ENCODE results near the gene XPNPEP1. TPM values are rescaled to one million over a fixed set of nuclear protein-coding genes. Genes with fewer than 3 reads are reported as not detected.

XPNPEP1 gene
- total RNA-seq, 2 donors from 2014 or later, result 98.8 to 99.9 TPM

DNA sequence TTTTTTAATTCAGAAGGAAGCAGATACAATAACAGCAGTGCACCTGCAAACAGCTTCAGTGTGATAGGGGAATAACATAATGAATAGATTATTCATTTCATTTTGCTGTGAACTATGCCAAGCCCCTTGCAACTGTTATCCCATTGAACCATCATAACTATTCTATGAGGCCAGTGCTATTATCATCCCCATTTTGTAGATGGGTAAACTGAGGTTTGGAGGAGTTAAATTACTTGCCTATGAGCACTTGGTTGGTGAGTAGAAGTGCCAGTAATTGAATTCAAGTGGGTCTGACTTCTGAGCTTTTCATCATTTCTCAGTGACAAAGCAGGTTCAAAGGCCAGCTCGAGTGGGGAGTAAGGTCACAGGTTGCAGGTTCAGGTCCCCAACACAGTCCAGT is 16.8 kb upstream of the XPNPEP1 start:
- Mint-ChIP-seq H3K27me3 (peaks cover 0 to 2% of the 10 kb centered on the region in 2 donors), H3K4me1 (ENCODE audit: low read depth in 2 of 2) (peaks cover 14 to 26% of the 10 kb centered on the region in 2 donors), H3K36me3 (no peaks in the 10 kb centered on the region), H3K27ac (no peak overlapping the region), H3K4me3 (no peak overlapping the region), H3K9me3 (no peaks in the 10 kb centered on the region)
- DNase-seq (ENCODE audit: low spot score), result no peak
- ATAC-seq, result no peak

DNA sequence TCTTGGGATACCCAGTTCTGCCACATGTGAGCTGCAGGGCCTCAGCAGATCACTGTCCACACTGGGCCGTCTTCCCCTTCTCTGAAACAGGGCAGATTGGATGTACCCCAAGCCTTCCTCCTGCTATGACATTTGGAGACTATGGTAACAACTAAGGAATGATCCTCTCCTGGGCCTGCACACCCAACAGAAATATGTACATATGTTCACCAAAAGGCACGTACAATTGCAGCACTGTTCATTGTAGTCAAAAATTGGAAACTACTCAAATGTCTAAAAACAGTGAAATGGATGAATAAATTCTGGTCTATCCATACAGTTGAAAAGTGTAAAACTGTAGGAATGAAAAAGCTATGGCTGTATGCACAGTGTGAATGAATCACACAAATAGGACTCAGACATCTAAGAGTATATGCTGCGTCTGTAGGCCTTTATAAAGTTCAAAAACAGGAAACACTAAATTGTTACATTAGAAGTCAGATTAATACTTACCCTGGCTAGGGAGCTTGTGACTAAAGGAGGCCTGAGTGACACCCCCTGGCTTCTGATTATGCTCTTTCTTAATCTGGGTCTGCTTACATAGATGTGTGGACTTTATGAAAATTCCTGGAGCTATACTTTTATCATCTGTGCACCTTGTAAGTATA is 16.1 kb upstream of the XPNPEP1 start:
- Mint-ChIP-seq H3K27me3 (peaks cover 0 to 2% of the 10 kb centered on the region in 2 donors), H3K4me1 (ENCODE audit: low read depth in 2 of 2) (peaks cover 18 to 30% of the 10 kb centered on the region in 2 donors), H3K36me3 (no peaks in the 10 kb centered on the region), H3K4me3 (no peak overlapping the region), H3K27ac (no peak overlapping the region), H3K9me3 (no peaks in the 10 kb centered on the region)
- ATAC-seq, result no peak
- no peak for DNase-seq (ENCODE audit: low spot score)

GRCh38 chr10:109937460-109938065 is 14.3 kb upstream of the XPNPEP1 start:
- Mint-ChIP-seq H3K9me3 (no peaks in the 10 kb centered on the region), H3K4me1 (ENCODE audit: low read depth in 2 of 2) (peaks cover 23 to 41% of the 10 kb centered on the region in 2 donors), H3K4me3 (no peak overlapping the region), H3K27ac (peak overlapping the region; percentile 13 to 24), H3K27me3 (peaks cover 0 to 2% of the 10 kb centered on the region in 2 donors), H3K36me3 (no peaks in the 10 kb centered on the region)
- ATAC-seq, result no peak
- DNase-seq (ENCODE audit: low spot score), result no peak

- peaks cover 0 to 5% of the 10 kb centered on the region in 2 donors for H3K27me3 Mint-ChIP-seq
- H3K4me1 Mint-ChIP-seq (ENCODE audit: low read depth in 2 of 2), result peaks cover 27 to 41% of the 10 kb centered on the region in 2 donors
These were observed 11.9 kb upstream of the XPNPEP1 start for GRCh38 chr10:109934958-109935793.

GRCh38 chr10:109933984-109934565 is 10.8 kb upstream of the XPNPEP1 start:
- H3K9me3 Mint-ChIP-seq, result no peaks in the 10 kb centered on the region
- ATAC-seq, result peak; percentile 84 to 86
- H3K27me3 Mint-ChIP-seq, result peaks cover 0 to 5% of the 10 kb centered on the region in 2 donors
- peak overlapping the region in 1 of 2 donors; percentile 41 for H3K27ac Mint-ChIP-seq
- no peaks in the 10 kb centered on the region for H3K36me3 Mint-ChIP-seq
- peak; percentile 69 for DNase-seq (ENCODE audit: low spot score)
- H3K4me1 Mint-ChIP-seq (ENCODE audit: low read depth in 2 of 2), result peaks cover 27 to 41% of the 10 kb centered on the region in 2 donors
- peak overlapping the region; percentile 23 for H3K4me3 Mint-ChIP-seq

More at GRCh38 chr10:109934958-109935793, 11.9 kb upstream of the XPNPEP1 start:
- Mint-ChIP-seq H3K36me3 (no peaks in the 10 kb centered on the region), H3K9me3 (no peaks in the 10 kb centered on the region), H3K27ac (peak overlapping the region; percentile 50 to 78), H3K4me3 (peak overlapping the region; percentile 36)
- DNase-seq (ENCODE audit: low spot score), result no peak
- ATAC-seq, result no peak

GRCh38 chr10:109932968-109933367 is 9.7 kb upstream of the XPNPEP1 start:
- Mint-ChIP-seq H3K36me3 (no peaks in the 10 kb centered on the region), H3K9me3 (no peaks in the 10 kb centered on the region), H3K4me3 (no peak overlapping the region), H3K4me1 (ENCODE audit: low read depth in 2 of 2) (peaks cover 27 to 33% of the 10 kb centered on the region in 2 donors), H3K27ac (no peak overlapping the region), H3K27me3 (peaks cover 0 to 3% of the 10 kb centered on the region in 2 donors)
- ATAC-seq (no peak), DNase-seq (ENCODE audit: low spot score) (no peak)

DNA sequence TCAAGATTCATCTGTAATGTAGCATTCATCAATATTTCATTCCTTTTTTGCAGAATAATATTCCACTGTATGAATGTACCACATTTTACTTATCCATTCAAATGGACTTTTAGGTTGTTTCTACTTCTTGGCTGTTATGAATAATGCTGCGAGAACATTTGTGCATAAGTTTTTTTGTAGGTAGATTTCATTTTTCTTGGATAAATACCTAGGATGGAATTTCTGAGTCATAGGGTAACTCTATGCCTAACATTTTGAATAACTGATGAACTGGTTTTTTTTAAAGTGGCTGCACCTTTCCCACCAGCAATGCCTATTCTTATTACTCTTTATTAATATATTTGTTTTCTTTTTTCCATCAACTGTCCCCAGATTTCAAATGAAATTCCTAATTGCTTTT is 9.1 kb upstream of the XPNPEP1 start:
- no peaks in the 10 kb centered on the region for H3K36me3 Mint-ChIP-seq
- no peaks in the 10 kb centered on the region for H3K9me3 Mint-ChIP-seq
- no peak overlapping the region for H3K4me3 Mint-ChIP-seq
- no peak for DNase-seq (ENCODE audit: low spot score)
- no peak overlapping the region for H3K27ac Mint-ChIP-seq
- H3K27me3 Mint-ChIP-seq, result peaks cover 0 to 3% of the 10 kb centered on the region in 2 donors
- no peak for ATAC-seq
- peaks cover 27 to 33% of the 10 kb centered on the region in 2 donors for H3K4me1 Mint-ChIP-seq (ENCODE audit: low read depth in 2 of 2)

DNA sequence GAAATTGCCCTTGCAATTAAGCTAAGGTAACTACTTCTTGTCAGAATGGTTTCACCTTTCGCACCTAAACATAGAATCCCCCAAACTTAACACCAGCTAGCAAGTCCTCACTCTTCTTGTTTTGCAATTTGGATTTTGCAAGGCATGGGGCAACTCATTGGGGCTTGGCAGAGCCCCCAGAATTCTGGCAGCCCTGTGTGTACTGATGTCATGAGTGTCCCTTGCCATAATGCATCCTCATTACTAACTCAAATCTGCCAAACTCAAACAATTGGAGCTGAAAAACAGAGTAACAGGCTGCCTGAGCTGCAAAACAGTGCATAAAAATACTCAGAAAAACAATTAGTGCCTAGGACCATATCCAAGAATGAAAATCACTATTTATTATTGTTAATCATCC is 7.9 kb upstream of the XPNPEP1 start:
- Mint-ChIP-seq H3K36me3 (no peaks in the 10 kb centered on the region), H3K4me1 (ENCODE audit: low read depth in 2 of 2) (peaks cover 27 to 33% of the 10 kb centered on the region in 2 donors)

DNA sequence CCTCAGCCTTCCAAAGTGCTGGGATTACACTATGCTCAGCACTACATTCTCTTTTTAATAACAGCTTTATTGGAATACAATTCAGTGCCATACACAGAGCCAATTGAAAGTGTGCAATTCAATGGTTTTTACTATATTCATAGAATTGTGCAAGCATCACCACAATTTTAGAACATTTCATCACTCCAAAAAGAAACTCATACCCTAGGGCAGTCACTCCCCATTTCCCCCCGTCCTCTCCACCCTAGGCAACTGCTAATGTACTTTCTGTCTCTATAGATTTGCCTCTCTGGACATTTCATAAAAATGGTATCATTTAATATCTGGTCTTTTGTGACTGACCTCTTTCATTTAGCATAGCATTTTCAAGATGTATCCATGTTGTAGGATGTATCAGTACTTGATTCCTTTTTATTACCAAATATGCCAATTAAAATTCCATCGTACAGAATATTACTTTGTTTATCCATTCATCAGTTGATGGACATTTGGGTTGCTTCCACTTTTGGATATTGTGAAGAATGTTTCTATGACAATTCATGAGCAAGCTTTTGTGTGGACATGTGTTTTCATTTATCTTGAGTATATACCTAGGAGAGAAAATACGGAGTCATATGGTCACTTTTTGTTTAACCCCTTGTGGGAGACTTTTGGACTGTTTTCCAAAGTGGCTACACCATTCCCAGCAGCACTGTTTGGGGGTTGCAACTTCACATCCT is 6.3 kb upstream of the XPNPEP1 start:
- no peaks in the 10 kb centered on the region for H3K36me3 Mint-ChIP-seq
- no peak overlapping the region for H3K4me3 Mint-ChIP-seq
- peaks cover 18 to 20% of the 10 kb centered on the region in 2 donors for H3K4me1 Mint-ChIP-seq (ENCODE audit: low read depth in 2 of 2)
- no peaks in the 10 kb centered on the region for H3K9me3 Mint-ChIP-seq
- H3K27ac Mint-ChIP-seq, result peak overlapping the region in 1 of 2 donors; percentile 47
- no peak for DNase-seq (ENCODE audit: low spot score)
- ATAC-seq, result no peak
- peaks cover 0 to 3% of the 10 kb centered on the region in 2 donors for H3K27me3 Mint-ChIP-seq

More for the DNA sequence above, 7.9 kb upstream of the XPNPEP1 start:
- Mint-ChIP-seq H3K9me3 (no peaks in the 10 kb centered on the region), H3K27me3 (peaks cover 0 to 3% of the 10 kb centered on the region in 2 donors), H3K4me3 (no peak overlapping the region), H3K27ac (no peak overlapping the region)
- ATAC-seq (no peak), DNase-seq (ENCODE audit: low spot score) (no peak)

DNA sequence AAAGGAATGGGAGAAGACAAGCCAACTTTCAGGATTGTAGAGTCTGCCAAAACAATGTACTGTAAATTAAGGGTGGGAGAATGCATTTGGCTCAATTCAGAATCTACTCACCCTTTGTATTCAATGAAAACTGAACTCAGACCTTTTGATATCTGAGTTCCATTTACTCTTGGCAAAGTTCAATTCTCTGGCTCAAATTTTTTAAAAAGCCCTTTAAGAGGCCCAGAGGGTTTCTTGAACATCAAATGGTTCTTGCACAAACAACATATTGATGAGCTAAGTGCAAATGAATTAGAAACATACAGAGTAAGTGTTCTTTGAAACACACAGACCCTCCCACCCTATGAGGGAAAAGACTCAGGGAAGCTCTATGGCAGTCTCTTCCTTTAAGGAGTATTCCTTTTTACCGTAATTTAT is 5.2 kb upstream of the XPNPEP1 start:
- ATAC-seq (no peak), DNase-seq (ENCODE audit: low spot score) (no peak)
- Mint-ChIP-seq H3K27ac (no peak overlapping the region), H3K9me3 (no peaks in the 10 kb centered on the region), H3K4me3 (no peak overlapping the region), H3K36me3 (no peaks in the 10 kb centered on the region), H3K4me1 (ENCODE audit: low read depth in 2 of 2) (peaks cover 18 to 19% of the 10 kb centered on the region in 2 donors), H3K27me3 (peaks cover 0 to 3% of the 10 kb centered on the region in 2 donors)

DNA sequence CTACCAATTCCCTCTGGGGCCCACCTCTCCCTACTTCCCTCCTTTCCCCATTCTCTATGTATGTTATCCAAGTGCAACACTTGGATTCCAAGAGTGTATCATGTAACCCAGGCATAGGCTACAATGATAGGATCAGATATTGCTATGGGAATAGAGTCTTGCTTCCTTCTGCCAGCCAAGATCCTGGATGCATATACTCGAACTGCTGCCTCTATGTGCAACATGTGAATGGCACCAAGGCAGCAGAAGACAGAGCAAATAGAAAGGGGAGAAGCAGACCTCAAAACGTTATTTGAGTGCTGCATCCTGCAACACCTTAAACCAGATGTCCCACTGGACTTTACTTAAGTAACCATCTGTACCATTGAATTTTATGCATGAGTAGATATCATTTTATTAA is 3.5 kb upstream of the XPNPEP1 start:
- H3K4me1 Mint-ChIP-seq (ENCODE audit: low read depth in 2 of 2), result peaks cover 20 to 22% of the 10 kb centered on the region in 2 donors
- H3K27ac Mint-ChIP-seq, result no peak overlapping the region

DNA sequence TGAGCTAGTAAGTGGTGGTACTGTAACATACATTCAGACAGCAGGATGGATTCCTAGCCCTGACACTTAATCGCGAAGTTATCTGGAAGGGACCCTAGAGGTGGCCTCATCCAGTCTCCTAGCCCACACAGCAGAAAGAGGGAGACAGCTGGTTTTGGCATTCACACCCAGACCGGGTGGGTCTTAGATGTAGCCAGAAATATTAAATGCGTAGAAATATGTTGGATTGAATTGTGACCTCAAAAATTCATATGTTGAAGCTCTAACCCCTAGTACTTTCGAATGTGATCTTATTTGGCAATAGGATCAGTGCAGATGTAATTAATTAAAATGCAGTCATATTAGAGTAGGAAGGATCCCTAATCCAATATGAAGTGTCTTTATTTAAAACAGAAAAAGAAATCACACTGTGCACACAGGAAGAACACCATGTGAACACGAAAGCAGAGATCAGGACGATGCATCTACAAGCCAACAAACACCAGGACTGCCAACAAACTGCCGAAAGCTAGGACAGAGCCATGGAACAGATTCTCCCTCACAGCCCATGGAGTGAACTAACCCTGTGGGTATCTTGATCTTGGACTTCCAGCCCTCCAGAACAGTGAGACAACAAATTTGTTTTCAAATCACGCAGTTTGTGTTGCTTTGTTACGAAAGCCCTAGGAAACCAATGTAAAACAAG is 2.9 kb upstream of the XPNPEP1 start:
- Mint-ChIP-seq H3K36me3 (no peaks in the 10 kb centered on the region), H3K4me3 (no peak overlapping the region), H3K27ac (no peak overlapping the region), H3K4me1 (ENCODE audit: low read depth in 2 of 2) (peaks cover 26 to 27% of the 10 kb centered on the region in 2 donors), H3K9me3 (no peaks in the 10 kb centered on the region), H3K27me3 (peaks cover 0 to 3% of the 10 kb centered on the region in 2 donors)
- ATAC-seq, result no peak
- DNase-seq (ENCODE audit: low spot score), result no peak

More for the DNA sequence above, 3.5 kb upstream of the XPNPEP1 start:
- peaks cover 0 to 3% of the 10 kb centered on the region in 2 donors for H3K27me3 Mint-ChIP-seq
- H3K36me3 Mint-ChIP-seq, result no peaks in the 10 kb centered on the region
- ATAC-seq (no peak), DNase-seq (ENCODE audit: low spot score) (no peak)
- no peaks in the 10 kb centered on the region for H3K9me3 Mint-ChIP-seq
- no peak overlapping the region for H3K4me3 Mint-ChIP-seq

All from natural killer cell treated with Interleukin-12 subunit alpha and Interleukin-12 subunit beta and Interleukin-15 and Interleukin-18, amount 100 ng/mL, for 72 hours (primary cell).